HG03378 (cell line): ENCODE data around the gene PCBP2.

Experiments used
- ATAC-seq: cut with Tn5 transposase; IDR thresholded peaks from one replicate; pipeline ENCODE4 v1.9.1; 2021; ENCODE audit warnings: mild to moderate bottlenecking, moderate library complexity; ENCODE audit not compliant: unreplicated experiment

The PCBP2 gene

DNA sequence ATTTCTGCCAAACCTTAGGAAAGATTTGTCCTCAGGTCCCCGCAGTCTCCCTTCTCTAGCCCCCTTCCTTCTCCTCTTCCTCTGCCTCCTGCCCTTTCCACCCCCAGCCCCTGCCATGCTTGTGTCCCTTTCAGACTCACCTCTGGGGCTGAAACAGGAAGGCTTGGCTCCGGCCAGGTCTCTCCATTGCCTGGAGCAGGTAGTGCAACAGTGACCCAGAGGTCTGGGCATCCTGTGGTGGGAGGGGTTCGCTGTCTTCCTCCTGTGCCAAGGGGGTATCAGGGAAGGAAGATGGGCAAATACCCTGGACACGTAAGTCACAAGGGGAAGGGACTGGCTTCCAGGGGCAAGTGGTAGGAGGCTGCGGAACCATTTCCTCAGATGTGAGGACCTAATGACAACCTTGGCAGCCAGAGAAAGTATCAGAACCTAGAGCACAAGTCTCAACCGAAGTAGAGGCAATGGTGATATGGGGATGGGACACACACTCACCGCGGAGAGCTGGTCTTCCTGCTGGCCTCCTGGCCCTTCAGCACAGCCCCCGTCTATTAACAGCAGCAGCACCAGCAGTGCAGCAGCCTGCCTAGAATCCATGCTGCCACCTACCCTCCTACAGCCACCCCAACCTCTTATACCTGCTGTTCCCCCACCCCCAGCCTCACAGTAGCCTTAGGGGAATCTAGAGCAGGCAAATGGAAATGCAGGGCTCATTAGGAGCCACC, 55.1 kb downstream of the PCBP2 start, which contains the start of gene NPFF:
Gene NPFF, minus strand, starts transcription at position 604 of the 722 bp plus-strand sequence. Its CDS starts 10 bp downstream, at position 594.
- ATAC-seq: no peak

DNA sequence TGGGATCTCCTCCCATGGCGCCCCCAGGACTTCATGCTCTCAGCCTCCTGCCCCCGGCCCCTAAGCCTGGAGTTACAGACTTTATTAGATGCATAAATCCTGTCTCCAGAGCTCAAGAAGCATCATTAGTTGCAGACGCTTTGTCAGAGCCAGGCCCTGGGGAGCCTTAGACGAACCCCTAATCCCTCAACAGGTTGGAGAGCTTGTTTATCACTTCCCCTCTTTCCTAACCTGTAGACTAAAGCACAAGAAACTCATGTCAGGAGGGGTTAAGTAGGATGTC, 55.6 kb downstream of the PCBP2 start:
- ATAC-seq: no peak

GRCh38 chr12:53508534-53509170, 56.8 kb downstream of the PCBP2 start:
- ATAC-seq: peak; percentile 85

- ATAC-seq: no peak
Observed at GRCh38 chr12:53510181-53510812, 58.4 kb downstream of the PCBP2 start.

DNA sequence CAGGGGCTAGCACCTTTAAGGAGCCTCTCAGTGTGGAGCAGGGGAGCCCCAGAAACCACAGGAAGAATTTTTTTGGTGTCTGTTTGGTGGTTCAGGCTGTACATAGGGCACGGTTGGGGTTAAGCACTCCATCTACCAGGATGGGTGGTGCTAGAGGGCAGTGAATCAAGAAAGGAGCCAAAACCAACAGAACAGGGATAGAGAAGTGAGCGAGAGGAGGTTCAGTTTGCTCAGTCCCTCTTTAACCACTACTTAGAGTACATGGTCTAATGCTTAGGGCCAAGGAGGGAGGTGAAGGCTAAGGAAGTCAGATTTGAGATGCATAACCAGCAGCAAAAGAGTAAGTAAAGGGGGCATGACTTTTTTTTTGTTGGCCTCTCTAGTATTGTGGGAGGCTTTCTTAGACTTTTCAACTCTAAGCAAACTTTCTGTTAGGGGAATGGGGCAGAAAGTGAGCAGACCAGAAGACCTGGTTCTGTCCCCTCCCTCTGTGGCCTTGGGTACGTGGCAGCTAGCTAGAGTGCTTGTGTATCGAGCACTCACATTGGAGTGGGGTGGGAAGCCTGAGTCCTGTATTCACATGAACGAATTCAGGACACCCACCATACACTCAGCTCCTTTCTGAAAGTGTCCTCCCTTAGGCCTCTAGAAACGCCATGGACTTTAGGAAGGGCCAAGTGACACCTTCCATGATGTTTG, 62.0 kb downstream of the PCBP2 start:
- no peak for ATAC-seq

- no peak for ATAC-seq
Observed at GRCh38 chr12:53514628-53515290, 62.9 kb downstream of the PCBP2 start.

DNA sequence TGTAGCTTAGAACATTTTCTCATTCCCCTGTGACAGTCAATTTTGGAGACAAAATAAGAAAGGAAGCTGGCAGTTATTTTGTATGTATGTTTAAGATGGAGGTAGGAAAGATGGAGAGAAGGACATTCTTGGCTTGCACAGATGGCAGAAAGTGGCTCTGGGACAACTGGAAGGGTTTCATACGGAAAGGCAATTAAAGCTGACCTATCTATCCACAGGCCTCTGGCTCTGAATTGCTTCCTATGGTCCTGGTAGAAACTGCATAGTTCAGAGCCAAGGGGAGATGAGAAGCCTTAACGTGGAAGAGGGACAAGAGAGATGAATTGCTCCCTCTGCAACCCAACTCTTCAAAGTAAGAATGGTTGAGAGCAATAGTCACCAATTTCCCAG, 63.4 kb downstream of the PCBP2 start:
- ATAC-seq: no peak

GRCh38 chr12:53516758-53517455, 65.0 kb downstream of the PCBP2 start:
- no peak for ATAC-seq

GRCh38 chr12:53518381-53518780, 66.5 kb downstream of the PCBP2 start:
- ATAC-seq: no peak

DNA sequence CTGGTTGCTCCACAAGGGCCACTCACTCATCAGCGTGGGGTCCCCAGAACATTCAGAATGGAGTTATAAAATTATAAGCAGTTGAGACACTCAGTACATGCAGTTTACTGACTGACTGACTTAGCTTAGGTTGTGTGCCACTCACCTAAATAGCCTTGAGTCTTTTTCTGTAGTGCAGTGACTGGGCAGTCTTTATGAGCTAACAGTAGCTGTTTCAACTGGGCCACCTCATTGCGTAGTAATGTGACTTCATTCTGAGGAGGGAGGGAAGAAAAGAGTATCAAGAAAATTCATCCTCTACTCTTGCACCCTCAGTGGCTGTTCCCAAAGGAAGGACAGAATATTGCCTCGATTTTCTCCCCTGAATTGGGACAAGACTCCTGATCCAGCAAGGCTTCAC, 71.2 kb downstream of the PCBP2 start:
- ATAC-seq: no peak

DNA sequence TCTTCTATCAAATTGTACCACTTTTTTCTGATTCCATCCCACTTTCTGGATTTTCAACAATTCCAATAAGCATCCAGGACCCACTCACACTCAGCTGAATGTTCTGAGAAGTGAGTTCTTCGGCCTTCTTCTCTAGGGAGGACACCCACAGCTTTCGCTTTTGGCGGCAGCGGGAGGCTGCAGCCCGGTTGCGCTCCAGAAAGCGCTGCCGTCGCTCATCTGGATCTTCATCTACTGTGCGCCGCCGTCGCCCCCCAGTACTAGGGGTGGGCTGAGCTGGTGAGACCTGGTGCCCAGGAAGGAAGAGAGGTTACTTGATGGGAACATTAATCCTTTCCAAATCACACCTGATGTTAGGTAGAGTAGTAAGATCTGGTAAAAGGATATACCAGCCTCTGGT, 72.6 kb downstream of the PCBP2 start:
- no peak for ATAC-seq

DNA sequence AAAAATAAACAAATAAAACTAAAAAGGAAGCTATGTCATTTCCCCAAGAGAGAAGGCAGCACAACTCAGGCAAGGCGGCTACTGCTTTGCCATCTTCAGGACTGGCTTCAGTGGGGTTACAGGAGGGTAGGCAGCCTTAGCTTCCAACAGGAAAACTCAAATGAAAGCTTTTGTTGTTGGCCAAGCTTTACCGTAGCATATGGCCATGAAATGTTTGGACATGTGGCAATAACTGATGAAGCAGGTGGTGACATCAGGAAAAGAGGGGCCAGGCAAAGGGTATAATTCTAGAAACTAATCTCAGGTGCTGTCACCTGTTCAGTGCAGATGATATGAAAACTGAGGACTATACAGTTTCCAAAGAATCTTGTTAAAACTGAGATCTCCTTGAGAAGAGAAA, 78.2 kb downstream of the PCBP2 start:
- ATAC-seq: no peak
